CD4-positive, alpha-beta memory T cell (primary cell): ENCODE data around the gene LATS1. TPM values are rescaled to one million over a fixed set of nuclear protein-coding genes. Genes with fewer than 3 reads are reported as not detected.

ENCODE experiments used
- CTCF ChIA-PET: fragments of 350-600 bp; sonication (Branson Sonifier 250); formaldehyde crosslinking; loops from one replicate; lab custom pipeline; 2021; ENCODE audit warnings: inconsistent platforms; ENCODE audit not compliant: partially characterized antibody; lab: Charles Lee
- POLR2A ChIA-PET: fragments of 350-600 bp; sonication (Branson Sonifier 250); formaldehyde crosslinking; loops from one replicate; lab custom pipeline; 2021; ENCODE audit not compliant: partially characterized antibody; lab: Charles Lee
- DNase-seq, 5 donors: peaks; one replicate each; pipeline versions ENCODE4 v3.0.0 to v3.0.0-alpha.2; 2020 to 2022; ENCODE audit warnings: mixed read lengths in 1 of 5
- H3K27ac ChIP-seq: one replicate; pipeline ENCODE4 v1.7.0; 2013; ENCODE audit warnings: low read depth, low read length
- H3K27me3 ChIP-seq: 2 replicates; pipeline ENCODE4 v1.7.0; 2013; ENCODE audit warnings: mild to moderate bottlenecking, low read length, moderate library complexity; ENCODE audit not compliant: insufficient read depth
- H3K36me3 ChIP-seq: 2 replicates; pipeline ENCODE4 v1.7.0; 2013; ENCODE audit warnings: mild to moderate bottlenecking, low read length, moderate library complexity; ENCODE audit not compliant: insufficient read depth
- H3K4me1 ChIP-seq: 2 replicates; pipeline ENCODE4 v1.7.0; 2013; ENCODE audit warnings: mild to moderate bottlenecking, low read length, moderate library complexity; ENCODE audit not compliant: insufficient read depth
- H3K4me3 ChIP-seq, 2 donors: one replicate each; pipeline ENCODE4 v1.7.0; 2013; ENCODE audit warnings: low read length in 2 of 2, mild to moderate bottlenecking in 1 of 2
- H3K9me3 ChIP-seq, 2 donors: one replicate each; pipeline ENCODE4 v1.7.0; 2013; ENCODE audit warnings: low read length in 2 of 2, control low read depth in 1 of 2; ENCODE audit not compliant: control insufficient read depth in 1 of 2
- H3K27ac Mint-ChIP-seq, 7 donors: one replicate each; pipeline ENCODE4 v1.8.0; 2020 to 2021; ENCODE audit warnings: mixed read lengths in 7 of 7, mild to moderate bottlenecking in 6 of 7, inconsistent platforms in 3 of 7, moderate library complexity in 3 of 7
- H3K27me3 Mint-ChIP-seq, 2 donors: one replicate each; pipeline ENCODE4 v1.8.0; 2020 to 2021; ENCODE audit warnings: mixed read lengths in 2 of 2
- H3K36me3 Mint-ChIP-seq, 2 donors: one replicate each; pipeline ENCODE4 v1.8.0; 2020 to 2021; ENCODE audit warnings: mixed read lengths in 2 of 2, inconsistent platforms in 1 of 2, mild to moderate bottlenecking in 1 of 2
- H3K4me1 Mint-ChIP-seq, 4 donors: one replicate each; pipeline ENCODE4 v1.8.0; 2020 to 2021; ENCODE audit warnings: mixed read lengths in 4 of 4, mild to moderate bottlenecking in 1 of 4
- H3K4me3 Mint-ChIP-seq, 8 donors: one replicate each; pipeline ENCODE4 v1.8.0; 2020 to 2021; ENCODE audit warnings: mixed read lengths in 8 of 8, mild to moderate bottlenecking in 7 of 8, moderate library complexity in 6 of 8, inconsistent platforms in 3 of 8
- H3K9me3 Mint-ChIP-seq, 8 donors: one replicate each; pipeline ENCODE4 v1.8.0; 2020 to 2021; ENCODE audit warnings: mixed read lengths in 8 of 8, mild to moderate bottlenecking in 5 of 8, inconsistent platforms in 3 of 8, moderate library complexity in 1 of 8
- intact Hi-C: fragments of 100-400 bp; cut with micrococcal nuclease; formaldehyde crosslinking; loops from one replicate; pipeline ENCODE4 v1.15.1; 2023
- polyA plus RNA-seq, 2 donors: library from polyadenylated mRNA; unstranded; fragments of 300-500 nt; fragmentation: Illumina TruSeq; gene quantifications; one replicate each; pipeline ENCODE4 v1.2.3, GENCODE V29; 2021
- total RNA-seq, 2 experiments: library from RNA; stranded (reverse); gene quantifications; one replicate each; pipeline ENCODE4 v1.2.3, GENCODE V29; 2021

Gene LATS1
- total and polyA plus RNA-seq, 4 experiments from 2014 or later: 5.8 to 51.8 (median 31.9) TPM

- no peak overlapping the region for H3K27ac ChIP-seq
- H3K36me3 ChIP-seq: no peaks in the 10 kb centered on the region
- H3K27ac Mint-ChIP-seq: peak overlapping the region; percentile 29 to 97 (median 47)
- DNase-seq: no peak
- intact Hi-C loops: loop anchor here (2.0 kb wide), 1 partner anchor 71 kb away; the partner anchor contains the start of gene KATNA1
- no peaks in the 10 kb centered on the region for H3K9me3 Mint-ChIP-seq
- no peaks in the 10 kb centered on the region for H3K27me3 Mint-ChIP-seq
- peaks cover 4 to 19% of the 10 kb centered on the region in 2 donors for H3K36me3 Mint-ChIP-seq
- H3K4me3 Mint-ChIP-seq: peak overlapping the region in 7 of 8 donors; percentile 30 to 78 (median 40)
- no peaks in the 10 kb centered on the region for H3K9me3 ChIP-seq
- no peaks in the 10 kb centered on the region for H3K27me3 ChIP-seq
- H3K4me1 Mint-ChIP-seq: peaks cover 24 to 42% (median 34%) of the 10 kb centered on the region in 4 donors
- H3K4me1 ChIP-seq: peaks cover 36% of the 10 kb centered on the region
- ChIA-PET CTCF (no interaction called here), POLR2A (interaction anchor here (4.4 kb wide), 1 partner anchor 28 kb away, joined by 82 read pairs; the partner anchor contains the start of genes NUP43 and PCMT1)
- no peak overlapping the region for H3K4me3 ChIP-seq
Observed at GRCh38 chr6:149719531-149719930, 1.6 kb upstream of the LATS1 start.

GRCh38 chr6:149717255-149717587 lies 680 bp downstream of the LATS1 start:
- Histone ChIP-seq H3K4me1 (peaks cover 48% of the 10 kb centered on the region), H3K9me3 (no peaks in the 10 kb centered on the region), H3K4me3 (peak overlapping the region; percentile 59 to 82), H3K27me3 (no peaks in the 10 kb centered on the region), H3K27ac (peak overlapping the region; percentile 94), H3K36me3 (no peaks in the 10 kb centered on the region)
- peak overlapping the region; percentile 89 to 98 (median 94) for H3K4me3 Mint-ChIP-seq
- ChIA-PET CTCF (interaction anchor here (1.8 kb wide), 1 partner anchor 171 kb away, joined by 4 read pairs; the partner anchor contains the start of gene PPIL4), POLR2A (interaction anchor here (0.6 to 4.4 kb wide), 20 partner anchors 9 to 172 kb away, joined by 3 to 82 read pairs (median 4); partner anchors contain the start of genes GINM1, KATNA1, NUP43 and PCMT1)
- H3K27me3 Mint-ChIP-seq: no peaks in the 10 kb centered on the region
- DNase-seq: peak in 1 of 5 donors; percentile 4
- H3K36me3 Mint-ChIP-seq: peaks cover 0 to 18% of the 10 kb centered on the region in 2 donors
- H3K4me1 Mint-ChIP-seq: peaks cover 26 to 55% (median 39%) of the 10 kb centered on the region in 4 donors
- H3K9me3 Mint-ChIP-seq: no peaks in the 10 kb centered on the region
- intact Hi-C loops: no loop called here
- peak overlapping the region; percentile 92 to 97 (median 95) for H3K27ac Mint-ChIP-seq

- peaks cover 30 to 61% (median 44%) of the 10 kb centered on the region in 4 donors for H3K4me1 Mint-ChIP-seq
- Histone ChIP-seq H3K27me3 (no peaks in the 10 kb centered on the region), H3K27ac (peak overlapping the region; percentile 94), H3K4me3 (peak overlapping the region; percentile 59 to 82), H3K36me3 (no peaks in the 10 kb centered on the region), H3K4me1 (peaks cover 53% of the 10 kb centered on the region), H3K9me3 (no peaks in the 10 kb centered on the region)
- DNase-seq: no peak
- peak overlapping the region; percentile 82 to 97 (median 94) for H3K27ac Mint-ChIP-seq
- H3K4me3 Mint-ChIP-seq: peak overlapping the region; percentile 89 to 98 (median 94)
- peaks cover 0 to 22% of the 10 kb centered on the region in 2 donors for H3K36me3 Mint-ChIP-seq
- POLR2A ChIA-PET: interaction anchor here (0.6 to 4.4 kb wide), 6 partner anchors 12 to 69 kb away, joined by 3 to 82 read pairs (median 7); partner anchors contain the start of genes KATNA1, NUP43 and PCMT1
- H3K9me3 Mint-ChIP-seq: no peaks in the 10 kb centered on the region
- intact Hi-C loops: no loop called here
- CTCF ChIA-PET: no interaction called here
- no peaks in the 10 kb centered on the region for H3K27me3 Mint-ChIP-seq
Observed at GRCh38 chr6:149716181-149716963, 1.5 kb downstream of the LATS1 start.

GRCh38 chr6:149714442-149714841 lies 3.5 kb downstream of the LATS1 start:
- Mint-ChIP-seq H3K36me3 (peaks cover 0 to 28% of the 10 kb centered on the region in 2 donors), H3K27me3 (no peaks in the 10 kb centered on the region), H3K9me3 (no peaks in the 10 kb centered on the region), H3K4me3 (peak overlapping the region in 2 of 8 donors; percentile 37 to 43), H3K4me1 (peaks cover 40 to 77% (median 57%) of the 10 kb centered on the region in 4 donors), H3K27ac (peak overlapping the region in 2 of 7 donors; percentile 9 to 46)
- Histone ChIP-seq H3K27me3 (no peaks in the 10 kb centered on the region), H3K4me3 (no peak overlapping the region), H3K9me3 (no peaks in the 10 kb centered on the region), H3K4me1 (peaks cover 72% of the 10 kb centered on the region), H3K36me3 (no peaks in the 10 kb centered on the region), H3K27ac (no peak overlapping the region)
- ChIA-PET CTCF (interaction anchor here (1.2 kb wide), 1 partner anchor 10 kb away, joined by 4 read pairs; no protein-coding TSS in a partner anchor), POLR2A (interaction anchor here (0.9 kb wide), 1 partner anchor 36 kb away, joined by 3 read pairs; the partner anchor contains the start of gene PCMT1)
- intact Hi-C loops: no loop called here
- DNase-seq: no peak

- Histone ChIP-seq H3K9me3 (no peaks in the 10 kb centered on the region), H3K27ac (no peak overlapping the region), H3K36me3 (no peaks in the 10 kb centered on the region), H3K4me3 (no peak overlapping the region), H3K4me1 (peaks cover 80% of the 10 kb centered on the region), H3K27me3 (no peaks in the 10 kb centered on the region)
- CTCF ChIA-PET: interaction anchor here (0.6 kb wide), 1 partner anchor 66 kb away, joined by 4 read pairs; no protein-coding TSS in a partner anchor
- POLR2A ChIA-PET: no interaction called here
- intact Hi-C loops: no loop called here
- no peaks in the 10 kb centered on the region for H3K9me3 Mint-ChIP-seq
- DNase-seq: no peak
- peaks cover 0 to 25% of the 10 kb centered on the region in 2 donors for H3K36me3 Mint-ChIP-seq
- H3K27ac Mint-ChIP-seq: peak overlapping the region in 1 of 7 donors; percentile 38
- H3K4me1 Mint-ChIP-seq: peaks cover 49 to 81% (median 63%) of the 10 kb centered on the region in 4 donors
- peak overlapping the region in 2 of 8 donors; percentile 17 to 23 for H3K4me3 Mint-ChIP-seq
- no peaks in the 10 kb centered on the region for H3K27me3 Mint-ChIP-seq
Observed at GRCh38 chr6:149711711-149712110, 6.2 kb downstream of the LATS1 start.

- Mint-ChIP-seq H3K36me3 (peaks cover 5 to 31% of the 10 kb centered on the region in 2 donors), H3K4me1 (peaks cover 28 to 54% (median 43%) of the 10 kb centered on the region in 4 donors), H3K27me3 (no peaks in the 10 kb centered on the region), H3K4me3 (no peak overlapping the region), H3K27ac (peak overlapping the region in 3 of 7 donors; percentile 22 to 29 (median 25)), H3K9me3 (no peaks in the 10 kb centered on the region)
- ChIA-PET CTCF (no interaction called here), POLR2A (interaction anchor here (2.2 kb wide), 1 partner anchor 16 kb away, joined by 15 read pairs; the partner anchor contains the start of gene LATS1)
- Histone ChIP-seq H3K27me3 (no peaks in the 10 kb centered on the region), H3K27ac (no peak overlapping the region), H3K36me3 (peaks cover 10% of the 10 kb centered on the region), H3K9me3 (no peaks in the 10 kb centered on the region), H3K4me1 (peaks cover 43% of the 10 kb centered on the region), H3K4me3 (no peak overlapping the region)
- no peak for DNase-seq
- intact Hi-C loops: no loop called here
Observed at GRCh38 chr6:149701714-149702113, 16.2 kb downstream of the LATS1 start.

GRCh38 chr6:149699150-149699549 lies 18.8 kb downstream of the LATS1 start:
- intact Hi-C loops: no loop called here
- no peaks in the 10 kb centered on the region for H3K9me3 Mint-ChIP-seq
- H3K9me3 ChIP-seq: no peaks in the 10 kb centered on the region
- H3K4me3 Mint-ChIP-seq: no peak overlapping the region
- H3K4me1 Mint-ChIP-seq: peaks cover 20 to 36% (median 28%) of the 10 kb centered on the region in 4 donors
- H3K27ac ChIP-seq: no peak overlapping the region
- no peak overlapping the region for H3K4me3 ChIP-seq
- H3K27me3 Mint-ChIP-seq: no peaks in the 10 kb centered on the region
- H3K36me3 ChIP-seq: peaks cover 17% of the 10 kb centered on the region
- no peak for DNase-seq
- ChIA-PET POLR2A (no interaction called here), CTCF (interaction anchor here (1.2 kb wide), 1 partner anchor 47 kb away, joined by 4 read pairs; no protein-coding TSS in a partner anchor)
- peaks cover 8 to 44% of the 10 kb centered on the region in 2 donors for H3K36me3 Mint-ChIP-seq
- peak overlapping the region in 1 of 7 donors; percentile 56 for H3K27ac Mint-ChIP-seq
- H3K4me1 ChIP-seq: peaks cover 26% of the 10 kb centered on the region
- H3K27me3 ChIP-seq: no peaks in the 10 kb centered on the region
